GM23248 (cell line): ENCODE data around the gene PDCL3.

Experiments
- EZH2 ChIP-seq: fragments of 200-600 bp; sonication (generic); IDR thresholded peaks from 2 replicates; pipeline ENCODE4 v1.6.1; 2018; ENCODE audit warnings: antibody characterized with exemption, mild to moderate bottlenecking; ENCODE audit not compliant: insufficient read depth, poor library complexity, severe bottlenecking
- EZH2phosphoT487 ChIP-seq: fragments of 200-600 bp; sonication (generic); IDR thresholded peaks from 2 replicates; pipeline ENCODE4 v1.6.1; 2018; ENCODE audit warnings: antibody characterized with exemption, moderate library complexity, mild to moderate bottlenecking, low read depth; ENCODE audit not compliant: insufficient read depth

DNA sequence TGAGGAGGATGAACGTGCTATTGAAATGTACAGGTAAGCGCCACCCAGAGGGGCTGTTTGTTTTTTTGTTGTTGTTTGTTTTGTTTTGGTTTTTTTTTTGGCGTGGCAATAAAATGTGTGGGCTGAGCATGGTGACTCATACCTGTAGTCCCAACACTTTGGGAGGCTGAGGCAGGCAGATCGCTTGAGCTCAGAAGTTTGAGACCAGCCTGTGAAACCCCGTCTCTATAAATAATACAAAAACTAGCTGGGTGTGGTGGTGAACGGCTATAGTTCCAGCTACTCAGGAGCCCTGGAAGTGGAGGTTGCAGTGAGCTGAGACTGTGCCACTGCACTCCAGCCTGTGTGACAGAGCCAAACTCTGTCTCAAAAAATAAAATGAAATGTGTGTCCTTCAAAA, 6.2 kb downstream of the PDCL3 start:
- no peak for TF ChIP-seq EZH2
- no peak for TF ChIP-seq EZH2phosphoT487
